CD14-positive monocyte (primary cell): ENCODE measurements around the gene NBEA. TPM values are rescaled to one million over a fixed set of nuclear protein-coding genes. Genes with fewer than 3 reads are reported as not detected.

ENCODE experiments used
- DNase-seq, 3 donors: peaks; one replicate each; pipeline ENCODE4 v3.0.0-alpha.2; 2011 to 2022
- H2AFZ ChIP-seq: 2 replicates; pipeline ENCODE4 v1.6.0; 2012; ENCODE audit warnings: mild to moderate bottlenecking, low read depth, low read length, inconsistent platforms; ENCODE audit not compliant: insufficient read depth, poor library complexity, severe bottlenecking
- H3K27ac ChIP-seq, 2 donors: 1 replicate in 1 of 2; 2 replicates in 1 of 2; pipeline ENCODE4 v1.5.1; 2012 to 2013; ENCODE audit warnings: low read length in 2 of 2, control low read depth in 1 of 2, inconsistent platforms in 1 of 2, low read depth in 1 of 2, mild to moderate bottlenecking in 1 of 2
- H3K27me3 ChIP-seq, 2 donors: one replicate each; pipeline versions ENCODE4 v1.6.0 to v1.6.1; 2011 to 2013; ENCODE audit warnings: low read length in 2 of 2; ENCODE audit not compliant: control insufficient read depth in 2 of 2, insufficient read depth in 2 of 2
- H3K36me3 ChIP-seq, 2 donors: replicated peaks in 1 of 2; 1 replicate in 1 of 2; 2 replicates in 1 of 2; pipeline versions ENCODE4 v1.5.1 to v1.6.1; 2012 to 2013; ENCODE audit warnings: low read length in 2 of 2, control low read depth in 1 of 2, inconsistent platforms in 1 of 2, mild to moderate bottlenecking in 1 of 2; ENCODE audit not compliant: insufficient read depth in 2 of 2, control insufficient read depth in 1 of 2
- H3K4me1 ChIP-seq, 2 donors: 1 replicate in 1 of 2; 2 replicates in 1 of 2; pipeline versions ENCODE4 v1.5.1 to v1.6.1; 2012 to 2013; ENCODE audit warnings: low read length in 2 of 2, control low read depth in 1 of 2, inconsistent platforms in 1 of 2, mild to moderate bottlenecking in 1 of 2, moderate library complexity in 1 of 2; ENCODE audit not compliant: insufficient read depth in 2 of 2, control insufficient read depth in 1 of 2
- H3K4me2 ChIP-seq: replicated peaks from 2 replicates; pipeline ENCODE3; 2012; ENCODE audit warnings: low read length, moderate library complexity, mild to moderate bottlenecking; ENCODE audit not compliant: poor library complexity, severe bottlenecking; ENCODE audit errors: extremely low read depth
- H3K4me3 ChIP-seq, 3 experiments: fragments of 200-600 bp in 1 of 3; sonication (generic) in 1 of 3; replicated peaks in 1 of 3; 1 replicate in 2 of 3; 2 replicates in 1 of 3; pipeline ENCODE4 v1.5.1; 2011 to 2013; ENCODE audit warnings: low read length in 3 of 3, mild to moderate bottlenecking in 3 of 3, control low read depth in 2 of 3, low read depth in 2 of 3, inconsistent platforms in 1 of 3, moderate library complexity in 1 of 3
- H3K79me2 ChIP-seq: 2 replicates; pipeline ENCODE4 v1.6.0; 2012; ENCODE audit warnings: mild to moderate bottlenecking, control low read depth, inconsistent platforms, low read length, moderate library complexity; ENCODE audit not compliant: insufficient read depth
- H3K9ac ChIP-seq: 2 replicates; pipeline ENCODE4 v1.6.0; 2017; ENCODE audit warnings: low read length, mild to moderate bottlenecking; ENCODE audit not compliant: insufficient read depth, poor library complexity, severe bottlenecking
- H3K9me3 ChIP-seq, 2 donors: replicated peaks in 1 of 2; 1 replicate in 1 of 2; 2 replicates in 1 of 2; pipeline versions ENCODE4 v1.5.1 to v1.6.1; 2012 to 2013; ENCODE audit warnings: low read length in 2 of 2, control low read depth in 1 of 2; ENCODE audit not compliant: control insufficient read depth in 1 of 2, insufficient read depth in 1 of 2
- H4K20me1 ChIP-seq: 2 replicates; pipeline ENCODE4 v1.6.0; 2012; ENCODE audit warnings: mild to moderate bottlenecking, low read length, control low read depth, moderate library complexity; ENCODE audit not compliant: insufficient read depth
- H3K27ac Mint-ChIP-seq, 7 donors: one replicate each; pipeline ENCODE4 v1.8.0; 2020; ENCODE audit warnings: mild to moderate bottlenecking in 7 of 7, mixed read lengths in 7 of 7, moderate library complexity in 6 of 7, inconsistent platforms in 2 of 7
- H3K27me3 Mint-ChIP-seq, 3 donors: one replicate each; pipeline ENCODE4 v1.8.0; 2021 to 2022; ENCODE audit warnings: low read depth in 3 of 3, mild to moderate bottlenecking in 3 of 3, mixed read lengths in 3 of 3, moderate library complexity in 3 of 3, inconsistent platforms in 1 of 3
- H3K36me3 Mint-ChIP-seq, 2 donors: one replicate each; pipeline ENCODE4 v1.8.0; 2020; ENCODE audit warnings: mixed read lengths in 2 of 2, inconsistent platforms in 1 of 2, mild to moderate bottlenecking in 1 of 2
- H3K4me1 Mint-ChIP-seq: one replicate; pipeline ENCODE4 v1.8.0; 2020; ENCODE audit warnings: mild to moderate bottlenecking, mixed read lengths
- H3K4me3 Mint-ChIP-seq, 2 donors: one replicate each; pipeline ENCODE4 v1.8.0; 2020; ENCODE audit warnings: mild to moderate bottlenecking in 2 of 2, mixed read lengths in 2 of 2, moderate library complexity in 1 of 2
- H3K9me3 Mint-ChIP-seq, 7 donors: one replicate each; pipeline ENCODE4 v1.8.0; 2020 to 2022; ENCODE audit warnings: mixed read lengths in 7 of 7, mild to moderate bottlenecking in 6 of 7, moderate library complexity in 6 of 7, inconsistent platforms in 2 of 7
- WGBS: methylation state at CpG from one replicate; pipeline ENCODE4 v1.1.5; 2013; ENCODE audit warnings: missing lambda C conversion rate; ENCODE audit not compliant: insufficient coverage; 5-methylcytosine and 5-hydroxymethylcytosine counted together
- intact Hi-C, 2 donors: fragments of 100-400 bp; cut with micrococcal nuclease; formaldehyde crosslinking; loops; one replicate each; pipeline versions ENCODE4 v1.15.0 to v1.15.1; 2023
- polyA plus RNA-seq, 3 donors: library from polyadenylated mRNA; depleted of rRNA in 1 of 3; unstranded in 2 of 3; stranded (reverse) in 1 of 3; fragments of 300-500 nt in 2 of 3; fragments of >200 nt in 1 of 3; fragmentation: Illumina TruSeq in 2 of 3; gene quantifications; 1 replicate in 2 of 3; 2 replicates in 1 of 3; pipeline ENCODE4 v1.2.3, GENCODE V29; 2012 to 2021
- TF ChIP-seq, protein P1 (sequence below): fragments of 200-600 bp; IDR thresholded peaks from one replicate; pipeline ENCODE4 v1.8.0; 2022; ENCODE audit warnings: antibody characterized with exemption, mild to moderate bottlenecking

The NBEA gene
- polyA plus RNA-seq, 3 donors = 0.03 to 0.23 (median 0.08) TPM

DNA sequence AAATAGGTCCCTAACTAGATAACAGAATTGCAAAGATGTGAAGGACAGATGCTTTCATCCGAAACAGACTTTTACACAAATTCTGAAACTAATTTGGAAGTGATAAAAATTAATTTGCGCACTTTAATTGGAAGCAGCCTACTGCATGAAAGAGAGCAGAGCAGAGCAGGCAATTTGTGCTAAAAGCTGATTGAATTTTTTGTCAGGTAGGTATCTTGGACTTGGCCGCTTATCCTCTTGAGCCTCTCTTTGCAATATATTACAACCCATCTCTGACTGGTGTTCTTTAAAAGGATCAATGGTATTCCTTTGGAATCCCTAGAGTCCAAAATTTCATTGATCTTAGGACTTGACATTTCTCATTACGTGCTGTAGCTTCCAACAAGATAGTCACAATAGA, 717.7 kb downstream of the NBEA start:
- peaks cover 0 to 3% (median 0%) of the 10 kb centered on the region in 3 donors for H3K27me3 Mint-ChIP-seq
- no CpG with 5 or more reads among the region's 4 CpGs for WGBS
- H3K27ac Mint-ChIP-seq = no peak overlapping the region

DNA sequence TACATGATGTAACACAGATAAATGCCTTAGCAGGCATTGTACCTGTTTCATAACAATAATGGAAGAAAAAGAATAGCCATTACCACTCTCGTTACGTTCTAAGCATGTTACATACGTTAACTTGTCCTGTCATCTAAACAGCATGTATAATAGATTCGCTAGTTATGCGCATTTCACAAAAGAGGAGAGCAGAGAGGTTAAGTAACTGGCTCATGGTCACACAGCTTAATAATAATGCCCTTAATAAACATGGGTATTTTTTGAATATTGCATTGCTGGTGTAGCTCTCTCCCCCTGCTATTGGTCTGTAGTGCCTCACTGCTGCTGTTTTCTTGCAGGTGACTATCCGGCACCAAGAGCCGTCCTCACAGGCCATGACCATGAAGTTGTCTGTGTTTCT, 722.7 kb downstream of the NBEA start:
- Mint-ChIP-seq H3K27ac (no peak overlapping the region), H3K27me3 (peaks cover 0 to 3% (median 0%) of the 10 kb centered on the region in 3 donors), H3K9me3 (peaks cover 0 to 3% (median 0%) of the 10 kb centered on the region in 7 donors), H3K36me3 (no peaks in the 10 kb centered on the region), H3K4me3 (no peak overlapping the region), H3K4me1 (no peaks in the 10 kb centered on the region)
- no peaks in the 10 kb centered on the region for H3K36me3 ChIP-seq
- H3K27me3 ChIP-seq = no peaks in the 10 kb centered on the region
- no peak overlapping the region for H2AFZ ChIP-seq
- no peak overlapping the region for H3K27ac ChIP-seq
- no peaks in the 10 kb centered on the region for H3K79me2 ChIP-seq
- intact Hi-C loops = no loop called here
- H3K9me3 ChIP-seq = no peaks in the 10 kb centered on the region
- no peak overlapping the region for H3K9ac ChIP-seq
- no peak overlapping the region for H3K4me3 ChIP-seq
- no peak overlapping the region for H3K4me2 ChIP-seq
- WGBS = 100% methylated on average over 5 of the region's 7 CpGs
- DNase-seq = no peak
- no peaks in the 10 kb centered on the region for H4K20me1 ChIP-seq
- no peaks in the 10 kb centered on the region for H3K4me1 ChIP-seq
- TF ChIP-seq, protein P1, sequence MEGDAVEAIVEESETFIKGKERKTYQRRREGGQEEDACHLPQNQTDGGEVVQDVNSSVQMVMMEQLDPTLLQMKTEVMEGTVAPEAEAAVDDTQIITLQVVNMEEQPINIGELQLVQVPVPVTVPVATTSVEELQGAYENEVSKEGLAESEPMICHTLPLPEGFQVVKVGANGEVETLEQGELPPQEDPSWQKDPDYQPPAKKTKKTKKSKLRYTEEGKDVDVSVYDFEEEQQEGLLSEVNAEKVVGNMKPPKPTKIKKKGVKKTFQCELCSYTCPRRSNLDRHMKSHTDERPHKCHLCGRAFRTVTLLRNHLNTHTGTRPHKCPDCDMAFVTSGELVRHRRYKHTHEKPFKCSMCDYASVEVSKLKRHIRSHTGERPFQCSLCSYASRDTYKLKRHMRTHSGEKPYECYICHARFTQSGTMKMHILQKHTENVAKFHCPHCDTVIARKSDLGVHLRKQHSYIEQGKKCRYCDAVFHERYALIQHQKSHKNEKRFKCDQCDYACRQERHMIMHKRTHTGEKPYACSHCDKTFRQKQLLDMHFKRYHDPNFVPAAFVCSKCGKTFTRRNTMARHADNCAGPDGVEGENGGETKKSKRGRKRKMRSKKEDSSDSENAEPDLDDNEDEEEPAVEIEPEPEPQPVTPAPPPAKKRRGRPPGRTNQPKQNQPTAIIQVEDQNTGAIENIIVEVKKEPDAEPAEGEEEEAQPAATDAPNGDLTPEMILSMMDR = no peak

More for the DNA sequence above, 717.7 kb downstream of the NBEA start:
- Histone ChIP-seq H3K27me3 (no peaks in the 10 kb centered on the region), H3K4me3 (no peak overlapping the region), H2AFZ (no peak overlapping the region), H3K4me1 (no peaks in the 10 kb centered on the region), H3K9ac (no peak overlapping the region), H4K20me1 (no peaks in the 10 kb centered on the region), H3K9me3 (no peaks in the 10 kb centered on the region), H3K79me2 (no peaks in the 10 kb centered on the region), H3K27ac (no peak overlapping the region), H3K4me2 (no peak overlapping the region), H3K36me3 (no peaks in the 10 kb centered on the region)
- Mint-ChIP-seq H3K9me3 (peaks cover 0 to 2% (median 0%) of the 10 kb centered on the region in 7 donors), H3K4me1 (no peaks in the 10 kb centered on the region), H3K4me3 (no peak overlapping the region), H3K36me3 (no peaks in the 10 kb centered on the region)
- DNase-seq = no peak
- intact Hi-C loops = no loop called here
- TF ChIP-seq, protein P1 = no peak
